Smooth muscle cell (in vitro differentiated cells): ENCODE measurements around the gene KCNF1. TPM values are rescaled to one million over a fixed set of nuclear protein-coding genes. Genes with fewer than 3 reads are reported as not detected.

ENCODE experiments used
- DNase-seq: peaks from one replicate; lab custom pipeline; 2025; ENCODE audit not compliant: unreplicated experiment; lab: John Stamatoyannopoulos, UW
- H2AFZ ChIP-seq: fragments of 200-600 bp; sonication (generic); 2 replicates; pipeline ENCODE4 v1.6.0; 2016; ENCODE audit warnings: antibody characterized with exemption, low read depth, mild to moderate bottlenecking
- H3F3A ChIP-seq: fragments of 200-600 bp; sonication (generic); 2 replicates; pipeline ENCODE4 v1.6.0; 2017; ENCODE audit warnings: antibody characterized with exemption, low read depth
- H3K27ac ChIP-seq: fragments of 200-600 bp; sonication (generic); 2 replicates; pipeline ENCODE4 v1.5.1; 2016; ENCODE audit warnings: low read depth, mild to moderate bottlenecking
- H3K27me3 ChIP-seq: fragments of 200-600 bp; sonication (generic); 2 replicates; pipeline ENCODE4 v1.6.1; 2016; ENCODE audit warnings: low read depth, mild to moderate bottlenecking
- H3K36me3 ChIP-seq: fragments of 200-600 bp; sonication (generic); 2 replicates; pipeline ENCODE4 v1.5.1; 2016; ENCODE audit warnings: low read depth
- H3K4me1 ChIP-seq: fragments of 200-600 bp; sonication (generic); 2 replicates; pipeline ENCODE4 v1.5.1; 2016; ENCODE audit warnings: low read depth
- H3K4me2 ChIP-seq: fragments of 200-600 bp; sonication (generic); 2 replicates; pipeline ENCODE4 v1.6.0; 2016; ENCODE audit warnings: mild to moderate bottlenecking
- H3K4me3 ChIP-seq: fragments of 200-600 bp; sonication (generic); 2 replicates; pipeline ENCODE4 v1.5.1; 2016; ENCODE audit warnings: mild to moderate bottlenecking
- H3K79me2 ChIP-seq: fragments of 200-600 bp; sonication (generic); 2 replicates; pipeline ENCODE4 v1.6.0; 2016; ENCODE audit warnings: low read depth, mild to moderate bottlenecking
- H3K9ac ChIP-seq: fragments of 200-600 bp; sonication (generic); 2 replicates; pipeline ENCODE4 v1.6.0; 2016; ENCODE audit warnings: low read depth
- H3K9me3 ChIP-seq: fragments of 200-600 bp; sonication (generic); replicated peaks from 2 replicates; pipeline ENCODE4 v1.5.1; 2016; ENCODE audit warnings: low read depth
- H4K20me1 ChIP-seq: fragments of 200-600 bp; sonication (generic); 2 replicates; pipeline ENCODE4 v1.6.0; 2016; ENCODE audit warnings: low read depth
- CTCF ChIP-seq: fragments of 200-600 bp; sonication (generic); IDR thresholded peaks from 2 replicates; pipeline ENCODE4 v1.5.1; 2017; ENCODE audit warnings: borderline replicate concordance, mild to moderate bottlenecking, antibody characterized with exemption; ENCODE audit not compliant: insufficient read depth, poor library complexity, severe bottlenecking
- WGBS: methylation state at CpG from one replicate; pipeline ENCODE4 v1.1.7; 2016; ENCODE audit warnings: low lambda C conversion rate; 5-methylcytosine and 5-hydroxymethylcytosine counted together
- polyA plus RNA-seq: library from polyadenylated mRNA; unstranded; fragments of >200 nt; fragmentation: Nextera tagmentation; extraction: Ambion mirVana; gene quantifications from 2 replicates; pipeline ENCODE4 v1.2.1, GENCODE V29; 2016
- total RNA-seq: library from RNA; depleted of rRNA; stranded (reverse); fragments of >200 nt; gene quantifications from 2 replicates; pipeline ENCODE4 v1.2.3, GENCODE V29; 2014

The KCNF1 gene
- total and polyA plus RNA-seq, 2 experiments from 2014 or later, result 0.55 TPM; not detected in 1

DNA sequence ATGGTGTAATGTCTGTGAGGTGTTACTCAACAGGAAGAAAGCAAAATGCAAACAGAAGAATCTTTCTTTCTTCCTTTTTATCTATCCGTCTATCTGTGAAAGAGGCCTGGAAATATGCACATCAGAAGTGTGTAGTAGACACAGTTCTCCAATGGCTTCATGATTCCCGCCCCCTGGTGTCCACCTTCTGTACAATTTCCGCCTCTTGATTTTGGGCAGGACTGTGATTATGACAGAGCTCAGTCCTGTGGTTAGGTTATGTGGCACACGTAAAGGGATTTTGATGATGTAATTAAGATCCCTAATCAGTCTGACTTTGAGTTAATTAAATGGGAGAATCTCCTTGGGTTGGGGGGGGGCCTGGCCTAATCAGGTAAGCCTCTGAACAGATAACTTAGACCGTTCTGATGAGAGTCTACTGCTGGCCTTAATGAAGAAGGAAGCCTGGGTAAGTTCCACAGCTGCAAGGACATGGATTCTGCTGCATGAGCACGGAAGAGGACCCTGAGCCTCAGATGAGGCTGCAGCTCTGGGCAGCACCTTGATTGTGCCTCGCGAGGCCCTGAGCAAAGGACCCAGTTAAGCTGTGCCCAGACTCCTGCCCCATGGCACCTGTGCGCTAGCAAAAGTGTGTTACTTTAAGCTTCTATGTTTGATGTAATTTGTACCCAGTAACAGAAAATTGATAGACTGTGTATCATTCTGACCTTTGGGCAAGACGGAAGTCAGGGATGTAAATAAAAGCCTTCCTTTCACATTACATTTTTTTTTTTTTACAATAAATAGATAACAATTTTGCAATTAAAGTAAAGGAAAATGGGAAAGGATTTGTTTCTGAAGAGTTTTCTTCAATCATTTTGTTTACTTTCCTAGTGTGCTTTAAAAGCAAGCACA is 11.3 kb upstream of the KCNF1 start:
- no peak for DNase-seq
- no peaks in the 10 kb centered on the region for H3K79me2 ChIP-seq
- no peak overlapping the region for H3K9ac ChIP-seq
- no peaks in the 10 kb centered on the region for H3F3A ChIP-seq
- H3K9me3 ChIP-seq, result no peaks in the 10 kb centered on the region
- no peak overlapping the region for H3K4me3 ChIP-seq
- H4K20me1 ChIP-seq, result no peaks in the 10 kb centered on the region
- H2AFZ ChIP-seq, result no peak overlapping the region
- H3K27me3 ChIP-seq, result no peaks in the 10 kb centered on the region
- no peak overlapping the region for H3K27ac ChIP-seq
- WGBS, result 85% methylated on average over 10 of the region's 10 CpGs
- no peak overlapping the region for H3K4me2 ChIP-seq
- TF ChIP-seq CTCF, result no peak
- H3K36me3 ChIP-seq, result no peaks in the 10 kb centered on the region
- H3K4me1 ChIP-seq, result no peaks in the 10 kb centered on the region

GRCh38 chr2:10901160-10901939 is 10.4 kb upstream of the KCNF1 start:
- no peak overlapping the region for H3K4me3 ChIP-seq
- no peaks in the 10 kb centered on the region for H3K4me1 ChIP-seq
- no peaks in the 10 kb centered on the region for H4K20me1 ChIP-seq
- H3K9ac ChIP-seq, result no peak overlapping the region
- no peaks in the 10 kb centered on the region for H3K36me3 ChIP-seq
- H3K9me3 ChIP-seq, result no peaks in the 10 kb centered on the region
- H3K79me2 ChIP-seq, result no peaks in the 10 kb centered on the region
- no peaks in the 10 kb centered on the region for H3K27me3 ChIP-seq
- 68% methylated on average over 12 of the region's 12 CpGs for WGBS
- TF ChIP-seq CTCF, result no peak
- no peak overlapping the region for H3K4me2 ChIP-seq
- H3K27ac ChIP-seq, result no peak overlapping the region
- H2AFZ ChIP-seq, result no peak overlapping the region
- no peaks in the 10 kb centered on the region for H3F3A ChIP-seq
- no peak for DNase-seq

- no peak overlapping the region for H3K4me2 ChIP-seq
- WGBS, result 53% methylated on average over 1 of the region's 2 CpGs
- TF ChIP-seq CTCF, result no peak
- H2AFZ ChIP-seq, result no peak overlapping the region
- DNase-seq, result no peak
- no peaks in the 10 kb centered on the region for H3K79me2 ChIP-seq
- no peaks in the 10 kb centered on the region for H3K27me3 ChIP-seq
- no peaks in the 10 kb centered on the region for H3K9me3 ChIP-seq
- H3K4me3 ChIP-seq, result no peak overlapping the region
- no peaks in the 10 kb centered on the region for H3F3A ChIP-seq
- no peak overlapping the region for H3K9ac ChIP-seq
- H3K27ac ChIP-seq, result no peak overlapping the region
- no peaks in the 10 kb centered on the region for H3K4me1 ChIP-seq
- no peaks in the 10 kb centered on the region for H4K20me1 ChIP-seq
- H3K36me3 ChIP-seq, result no peaks in the 10 kb centered on the region
Measured at GRCh38 chr2:10903861-10904210, 7.9 kb upstream of the KCNF1 start.
